HepG2 (cell line): ENCODE measurements around the gene RPS28. TPM values are rescaled to one million over a fixed set of nuclear protein-coding genes. Genes with fewer than 3 reads are reported as not detected.

Experiments used
- CC2D1A ChIP-seq: sonication (generic); formaldehyde crosslinking; IDR thresholded peaks from 2 replicates; pipeline ENCODE4 v1.8.1; 2023; ENCODE audit warnings: mild to moderate bottlenecking, missing genetic modification reagents
- GLI4 ChIP-seq: sonication (generic); formaldehyde crosslinking; IDR thresholded peaks from 2 replicates; pipeline ENCODE4 v1.5.1; 2020; ENCODE audit warnings: missing genetic modification reagents, mild to moderate bottlenecking, moderate library complexity, borderline replicate concordance
- HMGXB3 ChIP-seq: sonication (generic); formaldehyde crosslinking; IDR thresholded peaks from 2 replicates; pipeline ENCODE4 v1.4.0; 2020; ENCODE audit warnings: missing genetic modification reagents, borderline replicate concordance
- NR2F2 ChIP-seq: IDR thresholded peaks from 2 replicates; pipeline ENCODE4 v1.6.1; 2012; ENCODE audit warnings: low read depth, inconsistent platforms, borderline replicate concordance
- THAP8 ChIP-seq: sonication (generic); formaldehyde crosslinking; IDR thresholded peaks from 2 replicates; pipeline ENCODE4 v1.5.1; 2020; ENCODE audit warnings: missing genetic modification reagents, mild to moderate bottlenecking, borderline replicate concordance
- ZNF12 ChIP-seq: sonication (generic); formaldehyde crosslinking; IDR thresholded peaks from 2 replicates; pipeline ENCODE4 v1.5.0; 2020; ENCODE audit warnings: missing genetic modification reagents
- ZNF512 ChIP-seq: sonication (generic); formaldehyde crosslinking; IDR thresholded peaks from 2 replicates; pipeline ENCODE4 v1.4.0; 2020; ENCODE audit warnings: mild to moderate bottlenecking, missing genetic modification reagents
- polyA plus RNA-seq, 8 experiments: library from polyadenylated mRNA; depleted of rRNA in 3 of 8; stranded (reverse) in 7 of 8; unstranded in 1 of 8; fragments of >200 nt; fragmentation: Illumina TruSeq in 4 of 8; extraction: Trizol in 4 of 8; gene quantifications; 2 replicates each; pipeline versions ENCODE4 v1.2.1 to v1.2.3, GENCODE V29; 2011 to 2016; ENCODE audit warnings: low read depth in 4 of 8, missing spikeins in 1 of 8, mixed read lengths in 1 of 8; ENCODE audit not compliant: insufficient read depth in 1 of 8
- total RNA-seq, 5 experiments: library from RNA; depleted of rRNA; stranded (reverse); fragments of >200 nt; fragmentation: Illumina TruSeq; extraction: Trizol; gene quantifications; 2 replicates each; pipeline ENCODE4 v1.2.3, GENCODE V29; 2016; ENCODE audit warnings: low read depth in 1 of 5
- TF ChIP-seq, protein P1 (sequence below): sonication (generic); formaldehyde crosslinking; IDR thresholded peaks from 2 replicates; pipeline ENCODE4 v1.8.0; 2022; ENCODE audit warnings: mild to moderate bottlenecking, missing genetic modification reagents, moderate library complexity
- TF ChIP-seq, protein P2 (sequence below): sonication (generic); formaldehyde crosslinking; IDR thresholded peaks from one replicate; pipeline ENCODE4 v1.5.1; 2020; ENCODE audit warnings: mild to moderate bottlenecking, missing genetic modification reagents; ENCODE audit errors: not compliant biosample characterization

The RPS28 gene
- total and polyA plus RNA-seq, 2 of the 13 experiments (the other 11 are each of a cell fraction or from before 2014, with no cell fraction given) = 281 to 545 TPM

DNA sequence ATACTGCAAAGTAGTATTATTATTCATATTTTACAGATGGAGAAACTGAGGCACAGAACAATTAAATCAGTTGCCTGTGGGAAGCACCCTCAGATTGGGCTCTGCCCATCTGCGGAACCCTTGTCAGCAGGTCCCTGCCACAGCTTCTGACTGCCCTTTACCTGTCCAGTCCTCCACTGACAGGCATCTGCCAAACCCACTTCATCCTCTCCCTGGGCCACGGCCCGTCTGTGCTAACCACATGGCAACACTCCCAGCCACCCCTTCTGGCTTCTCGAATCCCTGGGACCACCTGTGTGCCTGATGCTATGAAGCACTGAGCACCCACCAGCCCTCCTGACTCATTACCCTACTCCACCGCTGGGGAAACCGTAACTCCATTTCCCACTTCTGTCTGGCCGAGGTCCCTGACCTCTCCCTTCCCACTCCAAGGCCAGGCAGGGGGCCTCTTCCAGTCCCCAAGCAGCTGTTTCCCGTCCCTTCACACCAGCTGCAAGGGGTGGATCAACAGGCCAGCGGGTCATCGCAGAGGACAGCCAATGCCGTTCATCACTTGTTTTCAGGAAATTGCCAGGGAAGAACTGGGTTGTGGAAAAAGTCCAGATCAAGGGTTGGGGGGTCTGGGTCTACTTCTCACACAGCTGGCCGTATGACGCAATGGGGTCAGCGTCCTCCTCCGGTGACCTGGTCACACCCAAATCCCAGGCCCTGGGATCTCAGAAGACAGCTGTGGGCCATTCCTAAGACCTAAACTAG is 19.2 kb downstream of the RPS28 start (continued):
- TF ChIP-seq GLI4 (no peak), THAP8 (CRISPR knock-in tag) (no peak), NR2F2 (no peak), HMGXB3 (no peak), ZNF12 (CRISPR knock-in tag) (no peak), ZNF512 (CRISPR knock-in tag) (no peak), CC2D1A (CRISPR knock-in tag) (no peak)
- TF ChIP-seq, protein P1, sequence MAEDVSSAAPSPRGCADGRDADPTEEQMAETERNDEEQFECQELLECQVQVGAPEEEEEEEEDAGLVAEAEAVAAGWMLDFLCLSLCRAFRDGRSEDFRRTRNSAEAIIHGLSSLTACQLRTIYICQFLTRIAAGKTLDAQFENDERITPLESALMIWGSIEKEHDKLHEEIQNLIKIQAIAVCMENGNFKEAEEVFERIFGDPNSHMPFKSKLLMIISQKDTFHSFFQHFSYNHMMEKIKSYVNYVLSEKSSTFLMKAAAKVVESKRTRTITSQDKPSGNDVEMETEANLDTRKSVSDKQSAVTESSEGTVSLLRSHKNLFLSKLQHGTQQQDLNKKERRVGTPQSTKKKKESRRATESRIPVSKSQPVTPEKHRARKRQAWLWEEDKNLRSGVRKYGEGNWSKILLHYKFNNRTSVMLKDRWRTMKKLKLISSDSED (CRISPR knock-in tag) = no peak
- TF ChIP-seq, protein P2, sequence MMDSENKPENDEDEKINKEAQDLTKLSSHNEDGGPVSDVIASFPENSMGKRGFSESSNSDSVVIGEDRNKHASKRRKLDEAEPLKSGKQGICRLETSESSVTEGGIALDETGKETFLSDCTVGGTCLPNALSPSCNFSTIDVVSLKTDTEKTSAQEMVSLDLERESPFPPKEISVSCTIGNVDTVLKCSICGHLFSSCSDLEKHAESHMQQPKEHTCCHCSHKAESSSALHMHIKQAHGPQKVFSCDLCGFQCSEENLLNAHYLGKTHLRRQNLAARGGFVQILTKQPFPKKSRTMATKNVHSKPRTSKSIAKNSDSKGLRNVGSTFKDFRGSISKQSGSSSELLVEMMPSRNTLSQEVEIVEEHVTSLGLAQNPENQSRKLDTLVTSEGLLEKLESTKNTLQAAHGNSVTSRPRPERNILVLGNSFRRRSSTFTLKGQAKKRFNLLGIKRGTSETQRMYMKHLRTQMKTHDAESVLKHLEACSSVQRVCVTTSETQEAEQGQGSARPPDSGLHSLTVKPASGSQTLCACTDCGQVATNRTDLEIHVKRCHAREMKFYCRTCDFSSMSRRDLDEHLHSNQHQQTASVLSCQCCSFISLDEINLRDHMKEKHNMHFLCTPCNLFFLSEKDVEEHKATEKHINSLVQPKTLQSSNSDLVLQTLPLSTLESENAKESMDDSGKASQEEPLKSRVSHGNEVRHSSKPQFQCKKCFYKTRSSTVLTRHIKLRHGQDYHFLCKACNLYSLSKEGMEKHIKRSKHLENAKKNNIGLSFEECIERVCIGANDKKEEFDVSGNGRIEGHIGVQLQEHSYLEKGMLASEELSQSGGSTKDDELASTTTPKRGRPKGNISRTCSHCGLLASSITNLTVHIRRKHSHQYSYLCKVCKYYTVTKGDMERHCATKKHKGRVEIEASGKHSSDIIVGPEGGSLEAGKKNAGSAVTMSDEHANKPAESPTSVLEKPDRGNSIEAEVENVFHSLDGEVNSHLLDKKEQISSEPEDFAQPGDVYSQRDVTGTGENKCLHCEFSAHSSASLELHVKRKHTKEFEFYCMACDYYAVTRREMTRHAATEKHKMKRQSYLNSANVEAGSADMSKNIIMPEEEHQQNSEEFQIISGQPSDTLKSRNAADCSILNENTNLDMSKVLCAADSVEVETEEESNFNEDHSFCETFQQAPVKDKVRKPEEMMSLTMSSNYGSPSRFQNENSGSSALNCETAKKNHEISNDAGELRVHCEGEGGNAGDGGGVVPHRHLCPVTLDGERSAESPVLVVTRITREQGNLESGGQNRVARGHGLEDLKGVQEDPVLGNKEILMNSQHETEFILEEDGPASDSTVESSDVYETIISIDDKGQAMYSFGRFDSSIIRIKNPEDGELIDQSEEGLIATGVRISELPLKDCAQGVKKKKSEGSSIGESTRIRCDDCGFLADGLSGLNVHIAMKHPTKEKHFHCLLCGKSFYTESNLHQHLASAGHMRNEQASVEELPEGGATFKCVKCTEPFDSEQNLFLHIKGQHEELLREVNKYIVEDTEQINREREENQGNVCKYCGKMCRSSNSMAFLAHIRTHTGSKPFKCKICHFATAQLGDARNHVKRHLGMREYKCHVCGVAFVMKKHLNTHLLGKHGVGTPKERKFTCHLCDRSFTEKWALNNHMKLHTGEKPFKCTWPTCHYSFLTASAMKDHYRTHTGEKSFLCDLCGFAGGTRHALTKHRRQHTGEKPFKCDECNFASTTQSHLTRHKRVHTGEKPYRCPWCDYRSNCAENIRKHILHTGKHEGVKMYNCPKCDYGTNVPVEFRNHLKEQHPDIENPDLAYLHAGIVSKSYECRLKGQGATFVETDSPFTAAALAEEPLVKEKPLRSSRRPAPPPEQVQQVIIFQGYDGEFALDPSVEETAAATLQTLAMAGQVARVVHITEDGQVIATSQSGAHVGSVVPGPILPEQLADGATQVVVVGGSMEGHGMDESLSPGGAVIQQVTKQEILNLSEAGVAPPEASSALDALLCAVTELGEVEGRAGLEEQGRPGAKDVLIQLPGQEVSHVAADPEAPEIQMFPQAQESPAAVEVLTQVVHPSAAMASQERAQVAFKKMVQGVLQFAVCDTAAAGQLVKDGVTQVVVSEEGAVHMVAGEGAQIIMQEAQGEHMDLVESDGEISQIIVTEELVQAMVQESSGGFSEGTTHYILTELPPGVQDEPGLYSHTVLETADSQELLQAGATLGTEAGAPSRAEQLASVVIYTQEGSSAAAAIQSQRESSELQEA = no peak
